HepG2 (cell line): Measurements from ENCODE around the gene VPS52. TPM values are rescaled to one million over a fixed set of nuclear protein-coding genes. Genes with fewer than 3 reads are reported as not detected.

ENCODE experiments used
- ATF1 ChIP-seq: IDR thresholded peaks from 2 replicates; pipeline ENCODE4 v1.6.1; 2016; ENCODE audit warnings: mild to moderate bottlenecking, control low read depth
- CEBPG ChIP-seq: IDR thresholded peaks from 2 replicates; pipeline ENCODE4 v1.6.1; 2016
- CSRNP1 ChIP-seq: sonication (generic); formaldehyde crosslinking; IDR thresholded peaks from 2 replicates; pipeline ENCODE4 v1.8.1; 2023; ENCODE audit warnings: mild to moderate bottlenecking, missing genetic modification reagents
- DPF2 ChIP-seq: sonication (generic); formaldehyde crosslinking; IDR thresholded peaks from 2 replicates; pipeline ENCODE4 v1.4.0; 2020; ENCODE audit warnings: mild to moderate bottlenecking, low read depth, missing genetic modification reagents, borderline replicate concordance
- EEA1 ChIP-seq: sonication (generic); formaldehyde crosslinking; IDR thresholded peaks from 2 replicates; pipeline ENCODE4 v1.5.1; 2020; ENCODE audit warnings: mild to moderate bottlenecking, missing genetic modification reagents, borderline replicate concordance
- HINFP ChIP-seq: sonication (generic); formaldehyde crosslinking; IDR thresholded peaks from 2 replicates; pipeline ENCODE4 v1.4.0; 2020; ENCODE audit warnings: low read depth, mild to moderate bottlenecking, missing genetic modification reagents
- HNF1B ChIP-seq: sonication (generic); formaldehyde crosslinking; IDR thresholded peaks from 2 replicates; pipeline ENCODE4 v1.5.1; 2020; ENCODE audit warnings: mild to moderate bottlenecking, moderate library complexity, missing genetic modification reagents
- IKZF5 ChIP-seq: IDR thresholded peaks from 2 replicates; pipeline ENCODE4 v1.6.1; 2018; ENCODE audit warnings: missing genetic modification reagents, mild to moderate bottlenecking, missing compliant biosample characterization
- KLF15 ChIP-seq: sonication (generic); formaldehyde crosslinking; IDR thresholded peaks from 2 replicates; pipeline ENCODE4 v1.8.1; 2023; ENCODE audit warnings: borderline replicate concordance, mild to moderate bottlenecking, inconsistent platforms, missing genetic modification reagents, mixed read lengths
- KLF6 ChIP-seq: IDR thresholded peaks from 2 replicates; pipeline ENCODE4 v1.8.0; 2016; ENCODE audit warnings: missing biosample characterization, missing genetic modification reagents
- RBFOX2 ChIP-seq: fragments of 200-400 bp; formaldehyde crosslinking; IDR thresholded peaks from 2 replicates; pipeline ENCODE4 v1.6.1; 2017; ENCODE audit warnings: low read depth, mild to moderate bottlenecking, low read length
- SCMH1 ChIP-seq: sonication (generic); formaldehyde crosslinking; IDR thresholded peaks from 2 replicates; pipeline ENCODE4 v1.9.0; 2021; ENCODE audit warnings: missing genetic modification reagents, mild to moderate bottlenecking, borderline replicate concordance
- SUZ12 ChIP-seq: fragments of 150-350 bp; IDR thresholded peaks from 2 replicates; pipeline ENCODE4 v1.6.1; 2014; ENCODE audit warnings: low read depth, low read length
- THRA ChIP-seq: sonication (generic); formaldehyde crosslinking; IDR thresholded peaks from 2 replicates; pipeline ENCODE4 v1.4.0; 2020; ENCODE audit warnings: missing genetic modification reagents, borderline replicate concordance
- U2AF1 ChIP-seq: fragments of 200-400 bp; formaldehyde crosslinking; optimal IDR thresholded peaks from 2 replicates; pipeline ENCODE3; 2017; ENCODE audit warnings: mild to moderate bottlenecking, low read depth, low read length
- ZBTB7B ChIP-seq: sonication (generic); formaldehyde crosslinking; IDR thresholded peaks from 2 replicates; pipeline ENCODE4 v1.4.0; 2020; ENCODE audit warnings: missing genetic modification reagents
- ZC3H4 ChIP-seq: sonication (generic); formaldehyde crosslinking; IDR thresholded peaks from 2 replicates; pipeline ENCODE4 v1.4.0; 2020; ENCODE audit warnings: missing genetic modification reagents, borderline replicate concordance
- ZNF124 ChIP-seq: sonication (generic); formaldehyde crosslinking; IDR thresholded peaks from 2 replicates; pipeline ENCODE4 v1.4.0; 2020; ENCODE audit warnings: missing genetic modification reagents
- ZNF296 ChIP-seq: sonication (generic); formaldehyde crosslinking; conservative IDR thresholded peaks from 2 replicates; pipeline ENCODE4 v1.5.0; 2020; ENCODE audit warnings: mild to moderate bottlenecking, missing genetic modification reagents
- ZNF441 ChIP-seq: sonication (generic); formaldehyde crosslinking; IDR thresholded peaks from 2 replicates; pipeline ENCODE4 v1.7.0; 2021; ENCODE audit warnings: missing genetic modification reagents, borderline replicate concordance
- ZNF644 ChIP-seq: IDR thresholded peaks from 2 replicates; pipeline ENCODE4 v1.6.1; 2016; ENCODE audit warnings: low read depth
- ZNF652 ChIP-seq: IDR thresholded peaks from 2 replicates; pipeline ENCODE4 v1.6.1; 2016; ENCODE audit warnings: low read depth, borderline replicate concordance
- ZNF879 ChIP-seq: sonication (generic); formaldehyde crosslinking; IDR thresholded peaks from 2 replicates; pipeline ENCODE4 v1.8.1; 2023; ENCODE audit warnings: missing genetic modification reagents
- ZSCAN29 ChIP-seq: sonication (generic); formaldehyde crosslinking; conservative IDR thresholded peaks from 2 replicates; pipeline ENCODE4 v1.4.0; 2020; ENCODE audit warnings: mild to moderate bottlenecking, missing genetic modification reagents
- polyA plus RNA-seq, 8 experiments: library from polyadenylated mRNA; depleted of rRNA in 3 of 8; stranded (reverse) in 7 of 8; unstranded in 1 of 8; fragments of >200 nt; fragmentation: Illumina TruSeq in 4 of 8; extraction: Trizol in 4 of 8; gene quantifications; 2 replicates each; pipeline versions ENCODE4 v1.2.1 to v1.2.3, GENCODE V29; 2011 to 2016; ENCODE audit warnings: low read depth in 4 of 8, missing spikeins in 1 of 8, mixed read lengths in 1 of 8; ENCODE audit not compliant: insufficient read depth in 1 of 8
- total RNA-seq, 5 experiments: library from RNA; depleted of rRNA; stranded (reverse); fragments of >200 nt; fragmentation: Illumina TruSeq; extraction: Trizol; gene quantifications; 2 replicates each; pipeline ENCODE4 v1.2.3, GENCODE V29; 2016; ENCODE audit warnings: low read depth in 1 of 5

The VPS52 gene
- total and polyA plus RNA-seq, 2 of the 13 experiments (the other 11 are each of a cell fraction or from before 2014, with no cell fraction given), result 48.9 to 85.5 TPM

- no peak for TF ChIP-seq THRA (CRISPR knock-in tag)
- no peak for TF ChIP-seq SUZ12
- no peak for TF ChIP-seq ZNF644 (CRISPR knock-in tag)
- no peak for TF ChIP-seq SCMH1 (CRISPR knock-in tag)
- TF ChIP-seq KLF6 (CRISPR knock-in tag), result no peak
- TF ChIP-seq ZSCAN29 (CRISPR knock-in tag), result no peak
- TF ChIP-seq U2AF1, result no peak
- TF ChIP-seq ZNF879 (CRISPR knock-in tag), result no peak
- no peak for TF ChIP-seq ZNF124
- peak; percentile 35; the same call in 1 of the 2 replicates for TF ChIP-seq ZBTB7B (CRISPR knock-in tag)
- no peak for TF ChIP-seq CSRNP1 (CRISPR knock-in tag)
- TF ChIP-seq KLF15, result no peak
- no peak for TF ChIP-seq CEBPG (CRISPR knock-in tag)
- no peak for TF ChIP-seq DPF2 (CRISPR knock-in tag)
- TF ChIP-seq ATF1 (CRISPR knock-in tag), result no peak
- no peak for TF ChIP-seq IKZF5
- no peak for TF ChIP-seq RBFOX2
- TF ChIP-seq HNF1B (CRISPR knock-in tag), result peak; percentile 6; the same call in 1 of the 2 replicates
- no peak for TF ChIP-seq EEA1
- TF ChIP-seq HINFP, result no peak
- no peak for TF ChIP-seq ZNF296
- TF ChIP-seq ZC3H4 (CRISPR knock-in tag), result no peak
- no peak for TF ChIP-seq ZNF441 (CRISPR knock-in tag)
- no peak for TF ChIP-seq ZNF652 (CRISPR knock-in tag)
Measured at GRCh38 chr6:33297406-33297955, 25.8 kb upstream of the VPS52 start (continued).
